Gastrocnemius medialis (tissue), 4 donors: ENCODE data around the gene SEMA5B.

Experiments used
- POLR2A ChIP-seq, 2 donors: fragments of 450-650 bp; IDR thresholded peaks; one replicate each; pipeline ENCODE4 v1.6.1; 2017; ENCODE audit warnings: antibody characterized with exemption in 2 of 2, mild to moderate bottlenecking in 2 of 2, moderate library complexity in 2 of 2
- TF ChIP-seq, protein P1 (sequence below), 5 experiments: fragments of 450-650 bp in 3 of 5; fragments of 200-600 bp in 2 of 5; sonication (generic) in 2 of 5; IDR thresholded peaks in 4 of 5; conservative IDR thresholded peaks in 1 of 5; 1 replicate in 4 of 5; 2 replicates in 1 of 5; pipeline ENCODE4 v1.5.1; 2016 to 2019; ENCODE audit warnings: antibody characterized with exemption in 5 of 5, mild to moderate bottlenecking in 3 of 5, moderate library complexity in 3 of 5

DNA sequence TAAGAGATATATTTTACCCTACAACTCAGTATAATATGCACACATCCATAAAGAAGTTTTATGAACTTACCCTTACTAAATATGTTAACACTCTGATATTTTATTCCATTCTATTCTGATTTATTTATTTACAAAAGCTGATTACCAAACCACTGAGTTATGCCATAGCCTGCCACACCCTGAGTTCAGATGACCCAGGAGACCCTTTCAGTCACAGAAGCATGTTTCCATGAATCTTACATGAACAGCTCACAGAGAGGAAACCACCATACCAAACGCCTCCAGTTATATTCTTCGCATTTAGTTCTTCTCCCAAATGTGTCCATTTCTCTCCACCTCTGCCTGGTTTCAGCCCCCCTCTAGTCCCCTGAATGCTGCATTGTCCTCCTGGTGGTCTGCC lies 103.5 kb downstream of the SEMA5B start:
- TF ChIP-seq, protein P1, sequence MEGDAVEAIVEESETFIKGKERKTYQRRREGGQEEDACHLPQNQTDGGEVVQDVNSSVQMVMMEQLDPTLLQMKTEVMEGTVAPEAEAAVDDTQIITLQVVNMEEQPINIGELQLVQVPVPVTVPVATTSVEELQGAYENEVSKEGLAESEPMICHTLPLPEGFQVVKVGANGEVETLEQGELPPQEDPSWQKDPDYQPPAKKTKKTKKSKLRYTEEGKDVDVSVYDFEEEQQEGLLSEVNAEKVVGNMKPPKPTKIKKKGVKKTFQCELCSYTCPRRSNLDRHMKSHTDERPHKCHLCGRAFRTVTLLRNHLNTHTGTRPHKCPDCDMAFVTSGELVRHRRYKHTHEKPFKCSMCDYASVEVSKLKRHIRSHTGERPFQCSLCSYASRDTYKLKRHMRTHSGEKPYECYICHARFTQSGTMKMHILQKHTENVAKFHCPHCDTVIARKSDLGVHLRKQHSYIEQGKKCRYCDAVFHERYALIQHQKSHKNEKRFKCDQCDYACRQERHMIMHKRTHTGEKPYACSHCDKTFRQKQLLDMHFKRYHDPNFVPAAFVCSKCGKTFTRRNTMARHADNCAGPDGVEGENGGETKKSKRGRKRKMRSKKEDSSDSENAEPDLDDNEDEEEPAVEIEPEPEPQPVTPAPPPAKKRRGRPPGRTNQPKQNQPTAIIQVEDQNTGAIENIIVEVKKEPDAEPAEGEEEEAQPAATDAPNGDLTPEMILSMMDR (IDR thresholded peaks at IDR 0.05 in 4 of 5, conservative IDR thresholded peaks at IDR 0.05 in 1 of 5), result no peak
- TF ChIP-seq POLR2A (IDR thresholded peaks at IDR 0.05), result no peak
